ENCODE data around the gene SDF4.

- TF ChIP-seq CTCF (IDR thresholded peaks at IDR 0.05; ENCODE audit: insufficient read depth, low read depth, low read length): no peak
- TF ChIP-seq EZH2 (IDR thresholded peaks at IDR 0.05; ENCODE audit: insufficient read depth, low read length): no peak
Measured at GRCh38 chr1:1191734-1192133, 40.1 kb downstream of the SDF4 start.

Data from astrocyte (in vitro differentiated cells and primary cell).